Left ventricle myocardium inferior (tissue), 1 donor: ENCODE measurements around the gene NFE2L2. TPM values are rescaled to one million over a fixed set of nuclear protein-coding genes. Genes with fewer than 3 reads are reported as not detected.

Experiments
- DNase-seq: peaks from one replicate; pipeline ENCODE4 v3.0.0-alpha.2; 2020
- H3K27ac ChIP-seq: fragments of 200-600 bp; replicated peaks from 2 replicates; pipeline ENCODE4 v1.8.0; 2021
- H3K27me3 ChIP-seq: fragments of 200-600 bp; 2 replicates; pipeline ENCODE4 v1.8.0; 2021; ENCODE audit warnings: low read depth
- H3K36me3 ChIP-seq: fragments of 200-600 bp; 2 replicates; pipeline ENCODE4 v1.8.0; 2021
- H3K4me1 ChIP-seq: fragments of 200-600 bp; 2 replicates; pipeline ENCODE4 v1.8.0; 2021
- H3K4me3 ChIP-seq: fragments of 200-600 bp; 2 replicates; pipeline ENCODE4 v1.8.0; 2021; ENCODE audit warnings: mild to moderate bottlenecking, moderate library complexity
- H3K9me3 ChIP-seq: fragments of 200-600 bp; replicated peaks from 2 replicates; pipeline ENCODE4 v1.8.0; 2021
- intact Hi-C: fragments of 100-400 bp; cut with micrococcal nuclease; formaldehyde crosslinking; loops from one replicate; pipeline ENCODE4 v1.11.0; 2022
- total RNA-seq: library from RNA; stranded (reverse); fragmentation: NEBNext Ultra II Directional; extraction: Animal tissue kit (Norgen Biotek cat#: 25700); gene quantifications from one replicate; pipeline ENCODE4 v1.2.1, GENCODE V29; 2021
- TF ChIP-seq, protein P1 (sequence below): fragments of 200-600 bp; IDR thresholded peaks from 2 replicates; pipeline ENCODE4 v1.8.0; 2021; ENCODE audit warnings: antibody characterized with exemption, mild to moderate bottlenecking, borderline replicate concordance
- donor health status: DM: no; HTN: yes; CAD: no; lungs with severe emphysema.

Gene NFE2L2
- total RNA-seq, 1 donor from 2014 or later, result 50.7 TPM

DNA sequence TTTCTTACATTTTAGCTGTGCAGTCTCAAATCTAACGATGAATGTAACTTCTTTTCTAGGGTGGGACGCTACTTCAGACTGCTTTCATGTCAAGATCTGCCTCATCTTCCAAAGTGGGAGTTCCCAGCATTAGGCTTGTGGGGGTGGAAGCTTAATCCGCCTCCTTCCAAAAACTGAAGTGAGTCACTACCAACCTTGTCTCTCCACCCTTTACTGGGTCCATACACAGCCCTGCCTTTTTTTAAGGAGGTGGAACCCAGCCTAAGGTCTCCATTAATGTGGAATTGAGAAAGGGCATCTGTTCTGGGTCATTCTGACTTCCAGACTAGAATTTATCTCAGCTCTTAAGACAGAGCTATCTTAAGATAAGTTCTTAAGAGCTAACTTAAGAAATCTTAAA is 42.0 kb upstream of the NFE2L2 start:
- H3K27me3 ChIP-seq, result no peaks in the 10 kb centered on the region
- H3K27ac ChIP-seq, result no peak overlapping the region
- H3K9me3 ChIP-seq, result no peaks in the 10 kb centered on the region
- intact Hi-C loops, result no loop called here
- DNase-seq, result no peak
- peaks cover 4% of the 10 kb centered on the region for H3K4me1 ChIP-seq
- H3K4me3 ChIP-seq, result no peak overlapping the region
- H3K36me3 ChIP-seq, result no peaks in the 10 kb centered on the region
- TF ChIP-seq, protein P1, sequence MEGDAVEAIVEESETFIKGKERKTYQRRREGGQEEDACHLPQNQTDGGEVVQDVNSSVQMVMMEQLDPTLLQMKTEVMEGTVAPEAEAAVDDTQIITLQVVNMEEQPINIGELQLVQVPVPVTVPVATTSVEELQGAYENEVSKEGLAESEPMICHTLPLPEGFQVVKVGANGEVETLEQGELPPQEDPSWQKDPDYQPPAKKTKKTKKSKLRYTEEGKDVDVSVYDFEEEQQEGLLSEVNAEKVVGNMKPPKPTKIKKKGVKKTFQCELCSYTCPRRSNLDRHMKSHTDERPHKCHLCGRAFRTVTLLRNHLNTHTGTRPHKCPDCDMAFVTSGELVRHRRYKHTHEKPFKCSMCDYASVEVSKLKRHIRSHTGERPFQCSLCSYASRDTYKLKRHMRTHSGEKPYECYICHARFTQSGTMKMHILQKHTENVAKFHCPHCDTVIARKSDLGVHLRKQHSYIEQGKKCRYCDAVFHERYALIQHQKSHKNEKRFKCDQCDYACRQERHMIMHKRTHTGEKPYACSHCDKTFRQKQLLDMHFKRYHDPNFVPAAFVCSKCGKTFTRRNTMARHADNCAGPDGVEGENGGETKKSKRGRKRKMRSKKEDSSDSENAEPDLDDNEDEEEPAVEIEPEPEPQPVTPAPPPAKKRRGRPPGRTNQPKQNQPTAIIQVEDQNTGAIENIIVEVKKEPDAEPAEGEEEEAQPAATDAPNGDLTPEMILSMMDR, result no peak

DNA sequence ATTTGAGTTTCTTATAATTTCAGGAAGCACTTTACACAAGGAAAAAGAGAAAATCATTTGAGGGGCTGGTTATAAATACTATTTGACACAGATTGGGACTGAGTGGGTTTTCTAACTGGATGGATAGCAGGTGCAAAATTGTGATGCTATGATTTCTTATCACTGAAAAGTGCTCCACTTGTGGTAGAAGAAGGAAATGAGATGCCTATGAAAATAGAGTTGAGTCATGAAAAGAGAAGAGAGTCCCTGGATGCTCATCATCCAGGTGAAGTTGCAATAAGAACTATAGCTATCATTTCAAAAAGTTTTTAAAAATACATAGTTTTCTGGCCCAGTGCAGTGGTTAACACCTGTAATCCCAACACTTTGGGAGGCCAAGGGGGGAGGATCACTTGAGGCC is 39.4 kb upstream of the NFE2L2 start:
- TF ChIP-seq, protein P1, result no peak
- Histone ChIP-seq H3K36me3 (no peaks in the 10 kb centered on the region), H3K27ac (no peak overlapping the region), H3K27me3 (no peaks in the 10 kb centered on the region), H3K4me3 (no peak overlapping the region), H3K4me1 (peaks cover 4% of the 10 kb centered on the region), H3K9me3 (no peaks in the 10 kb centered on the region)
- intact Hi-C loops, result no loop called here
- DNase-seq, result no peak

DNA sequence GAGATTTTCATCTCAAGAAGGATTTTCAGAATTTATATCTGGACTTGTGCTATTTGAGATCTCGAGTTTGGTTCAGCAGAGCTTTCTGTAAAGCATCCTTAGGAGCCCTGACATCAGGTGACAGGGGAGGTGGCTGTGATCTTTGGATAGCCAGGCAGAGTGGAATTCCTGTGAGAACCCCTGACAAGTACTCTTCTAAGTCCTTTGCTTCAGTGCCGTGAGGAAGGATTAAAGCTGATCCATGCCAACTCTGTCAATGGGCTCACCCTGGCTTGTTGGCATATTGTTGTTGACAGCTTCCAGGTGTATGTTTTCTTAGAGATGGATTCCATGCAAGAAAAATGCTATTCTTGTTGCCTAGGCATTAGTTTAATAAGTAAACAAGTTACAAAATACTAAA is 38.0 kb upstream of the NFE2L2 start:
- no peaks in the 10 kb centered on the region for H3K36me3 ChIP-seq
- H3K4me3 ChIP-seq, result no peak overlapping the region
- TF ChIP-seq, protein P1, result no peak
- no peak for DNase-seq
- no peaks in the 10 kb centered on the region for H3K9me3 ChIP-seq
- H3K27me3 ChIP-seq, result no peaks in the 10 kb centered on the region
- intact Hi-C loops, result no loop called here
- H3K4me1 ChIP-seq, result no peaks in the 10 kb centered on the region
- H3K27ac ChIP-seq, result no peak overlapping the region

DNA sequence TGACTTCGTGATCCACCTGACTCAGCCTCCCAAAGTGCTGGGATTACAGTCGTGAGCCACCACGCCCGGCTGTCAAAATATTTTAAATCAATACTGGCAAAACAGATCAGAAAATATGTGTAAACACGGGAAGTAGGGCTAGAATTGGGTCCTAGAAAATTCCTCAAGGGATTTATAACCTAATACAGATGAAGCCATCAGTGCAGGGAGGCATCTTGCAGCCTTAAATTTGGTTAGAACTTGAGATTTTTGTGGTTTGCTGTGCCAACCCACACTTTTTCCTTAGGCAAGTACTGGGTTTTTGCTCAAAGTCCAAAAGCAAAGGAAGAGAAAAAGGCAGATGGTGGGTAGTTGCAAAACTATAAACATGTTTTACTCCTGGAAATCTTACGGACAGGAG is 33.7 kb upstream of the NFE2L2 start:
- Histone ChIP-seq H3K27me3 (no peaks in the 10 kb centered on the region), H3K4me3 (no peak overlapping the region), H3K27ac (no peak overlapping the region), H3K9me3 (no peaks in the 10 kb centered on the region), H3K36me3 (no peaks in the 10 kb centered on the region), H3K4me1 (peaks cover 14% of the 10 kb centered on the region)
- no peak for DNase-seq
- TF ChIP-seq, protein P1, result no peak
- intact Hi-C loops, result loop anchor here (10.0 kb wide), 1 partner anchor 133 kb away; no protein-coding TSS in a partner anchor

DNA sequence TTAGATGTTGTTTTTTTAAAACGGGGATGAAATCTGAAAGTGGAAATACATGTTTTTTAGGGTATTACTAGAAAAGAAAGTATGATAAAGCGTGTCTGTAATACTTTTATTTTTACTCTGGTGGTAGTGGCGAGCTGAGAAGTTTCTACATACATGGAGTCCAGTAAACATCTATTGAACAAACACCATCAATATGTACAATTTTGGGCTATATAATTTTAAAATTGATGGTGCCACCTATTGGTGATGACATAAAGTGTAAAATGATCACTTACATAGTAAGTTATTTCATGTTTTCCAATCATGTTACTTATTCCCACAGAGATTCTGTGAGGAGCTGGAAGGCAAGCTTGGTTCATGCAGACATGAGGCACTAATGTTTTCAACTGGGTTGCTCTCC is 31.5 kb upstream of the NFE2L2 start:
- DNase-seq, result no peak
- intact Hi-C loops, result loop anchor here (10.0 kb wide), 1 partner anchor 131 kb away; no protein-coding TSS in a partner anchor
- Histone ChIP-seq H3K36me3 (no peaks in the 10 kb centered on the region), H3K27me3 (no peaks in the 10 kb centered on the region), H3K4me1 (peaks cover 14% of the 10 kb centered on the region), H3K27ac (peak overlapping the region; percentile 59), H3K4me3 (no peak overlapping the region), H3K9me3 (no peaks in the 10 kb centered on the region)
- TF ChIP-seq, protein P1, result peak; percentile 54
